Body of pancreas (tissue), 4 donors: ENCODE measurements around the gene IL22RA2.

ENCODE experiments used
- POLR2A ChIP-seq, 3 donors: fragments of 450-650 bp; IDR thresholded peaks; one replicate each; pipeline ENCODE4 v1.6.1; 2016; ENCODE audit warnings: antibody characterized with exemption in 3 of 3, mild to moderate bottlenecking in 2 of 3
- TF ChIP-seq, protein P1 (sequence below), 7 experiments: fragments of 450-650 bp in 4 of 7; fragments of 200-600 bp in 3 of 7; sonication (generic) in 3 of 7; IDR thresholded peaks; one replicate each; pipeline ENCODE4 v1.5.1; 2016 to 2019; ENCODE audit warnings: antibody characterized with exemption in 7 of 7

- TF ChIP-seq, protein P1, sequence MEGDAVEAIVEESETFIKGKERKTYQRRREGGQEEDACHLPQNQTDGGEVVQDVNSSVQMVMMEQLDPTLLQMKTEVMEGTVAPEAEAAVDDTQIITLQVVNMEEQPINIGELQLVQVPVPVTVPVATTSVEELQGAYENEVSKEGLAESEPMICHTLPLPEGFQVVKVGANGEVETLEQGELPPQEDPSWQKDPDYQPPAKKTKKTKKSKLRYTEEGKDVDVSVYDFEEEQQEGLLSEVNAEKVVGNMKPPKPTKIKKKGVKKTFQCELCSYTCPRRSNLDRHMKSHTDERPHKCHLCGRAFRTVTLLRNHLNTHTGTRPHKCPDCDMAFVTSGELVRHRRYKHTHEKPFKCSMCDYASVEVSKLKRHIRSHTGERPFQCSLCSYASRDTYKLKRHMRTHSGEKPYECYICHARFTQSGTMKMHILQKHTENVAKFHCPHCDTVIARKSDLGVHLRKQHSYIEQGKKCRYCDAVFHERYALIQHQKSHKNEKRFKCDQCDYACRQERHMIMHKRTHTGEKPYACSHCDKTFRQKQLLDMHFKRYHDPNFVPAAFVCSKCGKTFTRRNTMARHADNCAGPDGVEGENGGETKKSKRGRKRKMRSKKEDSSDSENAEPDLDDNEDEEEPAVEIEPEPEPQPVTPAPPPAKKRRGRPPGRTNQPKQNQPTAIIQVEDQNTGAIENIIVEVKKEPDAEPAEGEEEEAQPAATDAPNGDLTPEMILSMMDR (IDR thresholded peaks at IDR 0.05), result no peak
- TF ChIP-seq POLR2A (IDR thresholded peaks at IDR 0.05), result no peak
Measured at GRCh38 chr6:137112067-137112355, 61.4 kb downstream of the IL22RA2 start.
